Stimulated activated CD4-positive, alpha-beta T cell treated with anti-CD3 and anti-CD28 coated beads, Interleukin-4, amount 100 ng/mL, for 24 hours (primary cell): Measurements from ENCODE around the gene RAB7A.
"Not testable (repeated sequence)": the region's sequence is repeated elsewhere in the genome, so short reads cannot be mapped to it uniquely, and the experiment has no call there.

Source experiments
- DNase-seq: peaks from one replicate; pipeline ENCODE4 v3.0.0-alpha.2; 2020

RAB7A gene

GRCh38 chr3:128712848-128713247, 13.1 kb upstream of the RAB7A start:
- no peak for DNase-seq

GRCh38 chr3:128714887-128715491, 11.0 kb upstream of the RAB7A start:
- peak; percentile 25 for DNase-seq

- DNase-seq: not testable (repeated sequence)
Measured at GRCh38 chr3:128718892-128719291, 7.1 kb upstream of the RAB7A start.

- DNase-seq: no peak
Measured at GRCh38 chr3:128720891-128721290, 5.1 kb upstream of the RAB7A start.

- DNase-seq: no peak
Measured at GRCh38 chr3:128723477-128723876, 2.5 kb upstream of the RAB7A start.

- DNase-seq: no peak
Measured at GRCh38 chr3:128725547-128726022, 398 bp upstream of the RAB7A start.

- no peak for DNase-seq
Measured at GRCh38 chr3:128727059-128727458, 1.1 kb downstream of the RAB7A start.

- no peak for DNase-seq
Measured at GRCh38 chr3:128727485-128727884, 1.5 kb downstream of the RAB7A start.

GRCh38 chr3:128727996-128728395, 2.0 kb downstream of the RAB7A start:
- DNase-seq: no peak

GRCh38 chr3:128728521-128728920, 2.5 kb downstream of the RAB7A start:
- DNase-seq: not testable (repeated sequence)

GRCh38 chr3:128730471-128730870, 4.5 kb downstream of the RAB7A start:
- DNase-seq: no peak

GRCh38 chr3:128734523-128735189, 8.7 kb downstream of the RAB7A start:
- no peak for DNase-seq

GRCh38 chr3:128735287-128735686, 9.3 kb downstream of the RAB7A start:
- DNase-seq: no peak

- no peak for DNase-seq
Measured at GRCh38 chr3:128735884-128736283, 9.9 kb downstream of the RAB7A start.

- no peak for DNase-seq
Measured at GRCh38 chr3:128736601-128737000, 10.6 kb downstream of the RAB7A start.

- no peak for DNase-seq
Measured at GRCh38 chr3:128740621-128741020, 14.6 kb downstream of the RAB7A start.

GRCh38 chr3:128742821-128743594, 17.0 kb downstream of the RAB7A start:
- no peak for DNase-seq

GRCh38 chr3:128745742-128746141, 19.8 kb downstream of the RAB7A start:
- DNase-seq: no peak

- no peak for DNase-seq
Measured at GRCh38 chr3:128746881-128747280, 20.9 kb downstream of the RAB7A start.

- DNase-seq: no peak
Measured at GRCh38 chr3:128748557-128748956, 22.6 kb downstream of the RAB7A start.

- no peak for DNase-seq
Measured at GRCh38 chr3:128749035-128749434, 23.1 kb downstream of the RAB7A start.

GRCh38 chr3:128749561-128749960, 23.6 kb downstream of the RAB7A start:
- DNase-seq: not testable (repeated sequence)

- DNase-seq: no peak
Measured at GRCh38 chr3:128753715-128754114, 27.7 kb downstream of the RAB7A start.

- DNase-seq: no peak
Measured at GRCh38 chr3:128760042-128760441, 34.1 kb downstream of the RAB7A start.
